NT2/D1 (cell line): ENCODE measurements around the gene DENND6B.

Experiments
- YY1 ChIP-seq: IDR thresholded peaks from 2 replicates; pipeline ENCODE4 v1.6.1; 2011; ENCODE audit not compliant: insufficient read length, insufficient read depth
- ZNF274 ChIP-seq: IDR thresholded peaks from 2 replicates; pipeline ENCODE4 v1.6.1; 2011; ENCODE audit warnings: mild to moderate bottlenecking, low read depth, low read length

DNA sequence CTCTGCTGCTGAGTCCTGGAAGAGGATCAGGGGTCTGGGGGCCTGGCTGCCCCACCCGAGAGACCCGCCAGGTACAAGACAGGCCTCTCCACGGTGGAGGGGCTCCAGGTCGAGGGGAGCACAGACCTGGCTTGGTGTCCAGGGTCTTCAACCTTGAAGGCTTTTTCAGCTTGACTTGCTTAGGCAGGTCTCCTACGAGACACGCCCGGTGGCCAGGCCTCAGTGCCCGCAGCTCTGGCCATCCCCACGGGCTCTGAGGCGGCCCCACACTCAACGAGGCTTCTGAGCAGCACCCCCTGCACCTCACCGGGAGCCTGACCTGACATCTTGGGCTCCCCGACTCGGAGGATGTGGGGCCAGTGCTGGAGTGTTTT, 12.7 kb downstream of the DENND6B start:
- no peak for TF ChIP-seq ZNF274
- no peak for TF ChIP-seq YY1
